Lung (tissue), 12 donors: Measurements from ENCODE around the gene ZFYVE9. TPM values are rescaled to one million over a fixed set of nuclear protein-coding genes. Genes with fewer than 3 reads are reported as not detected.
A peak's percentile ranks its signal among the peaks of the same experiment; 100 is the strongest.

ENCODE experiments used
- ATAC-seq: fragments of 200-7000 bp; cut with Tn5 transposase; one replicate; pipeline ENCODE4 v1.9.1; 2020; ENCODE audit warnings: moderate number of reproducible peaks; ENCODE audit not compliant: insufficient read depth, low FRiP score
- DNase-seq, 3 donors: peaks; one replicate each; pipeline ENCODE4 v3.0.0-alpha.2; 2013 to 2017
- H3K27ac ChIP-seq, 2 donors: one replicate each; pipeline ENCODE4 v1.5.1; 2013; ENCODE audit warnings: mild to moderate bottlenecking in 2 of 2, moderate library complexity in 2 of 2, control low read depth in 1 of 2, inconsistent platforms in 1 of 2, low read depth in 1 of 2, low read length in 1 of 2
- H3K27me3 ChIP-seq, 3 donors: one replicate each; pipeline ENCODE4 v1.5.1; 2013; ENCODE audit warnings: low read length in 2 of 3; ENCODE audit not compliant: control insufficient read depth in 3 of 3, insufficient read depth in 3 of 3
- H3K36me3 ChIP-seq, 4 donors: one replicate each; pipeline ENCODE4 v1.5.1; 2013; ENCODE audit warnings: low read length in 4 of 4, mild to moderate bottlenecking in 1 of 4, moderate library complexity in 1 of 4; ENCODE audit not compliant: control insufficient read depth in 4 of 4, insufficient read depth in 4 of 4
- H3K4me1 ChIP-seq, 5 donors: one replicate each; pipeline ENCODE4 v1.5.1; 2013; ENCODE audit warnings: low read length in 5 of 5, mild to moderate bottlenecking in 2 of 5, moderate library complexity in 1 of 5; ENCODE audit not compliant: control insufficient read depth in 5 of 5, insufficient read depth in 5 of 5
- H3K4me3 ChIP-seq: one replicate; pipeline ENCODE4 v1.5.1; 2013; ENCODE audit warnings: mild to moderate bottlenecking, control low read depth, moderate library complexity
- H3K9ac ChIP-seq, 2 donors: one replicate each; pipeline ENCODE4 v1.5.1; 2013; ENCODE audit warnings: low read length in 2 of 2, control low read depth in 1 of 2; ENCODE audit not compliant: insufficient read depth in 1 of 2
- H3K9me3 ChIP-seq, 4 donors: one replicate each; pipeline ENCODE4 v1.5.1; 2013; ENCODE audit warnings: low read length in 3 of 4, mild to moderate bottlenecking in 1 of 4, moderate library complexity in 1 of 4; ENCODE audit not compliant: control insufficient read depth in 4 of 4, insufficient read depth in 3 of 4
- WGBS, 2 donors: extraction: QIAGEN DNeasy Blood & Tissue Kit; methylation state at CpG; one replicate each; pipeline ENCODE4 v1.1.7; 2013; 5-methylcytosine and 5-hydroxymethylcytosine counted together
- polyA plus RNA-seq, 2 donors: library from polyadenylated mRNA; stranded (reverse); fragments of 200-250 nt; gene quantifications; one replicate each; pipeline ENCODE4 v1.2.1, GENCODE V29; 2013
- total RNA-seq, 2 donors: library from RNA; depleted of rRNA in 1 of 2; stranded (reverse); fragments of >200 nt in 1 of 2; gene quantifications; one replicate each; pipeline ENCODE4 v1.2.1, GENCODE V29; 2014 to 2021
- TF ChIP-seq, protein P1 (sequence below): IDR thresholded peaks from 2 replicates; pipeline ENCODE4 v1.5.1; 2012; ENCODE audit warnings: mild to moderate bottlenecking; ENCODE audit errors: control extremely low read depth, extremely low read depth
- donor health status: control.
- donor health status: control.
- donor health status: Bipolar disorder and iron deficiency.
- donor health status: healthy.
- donor health status: DM: yes; HTN: yes; CAD: no.

ZFYVE9 gene
- total and polyA plus RNA-seq, 4 donors, result 3.3 to 51.5 (median 9.9) TPM

DNA sequence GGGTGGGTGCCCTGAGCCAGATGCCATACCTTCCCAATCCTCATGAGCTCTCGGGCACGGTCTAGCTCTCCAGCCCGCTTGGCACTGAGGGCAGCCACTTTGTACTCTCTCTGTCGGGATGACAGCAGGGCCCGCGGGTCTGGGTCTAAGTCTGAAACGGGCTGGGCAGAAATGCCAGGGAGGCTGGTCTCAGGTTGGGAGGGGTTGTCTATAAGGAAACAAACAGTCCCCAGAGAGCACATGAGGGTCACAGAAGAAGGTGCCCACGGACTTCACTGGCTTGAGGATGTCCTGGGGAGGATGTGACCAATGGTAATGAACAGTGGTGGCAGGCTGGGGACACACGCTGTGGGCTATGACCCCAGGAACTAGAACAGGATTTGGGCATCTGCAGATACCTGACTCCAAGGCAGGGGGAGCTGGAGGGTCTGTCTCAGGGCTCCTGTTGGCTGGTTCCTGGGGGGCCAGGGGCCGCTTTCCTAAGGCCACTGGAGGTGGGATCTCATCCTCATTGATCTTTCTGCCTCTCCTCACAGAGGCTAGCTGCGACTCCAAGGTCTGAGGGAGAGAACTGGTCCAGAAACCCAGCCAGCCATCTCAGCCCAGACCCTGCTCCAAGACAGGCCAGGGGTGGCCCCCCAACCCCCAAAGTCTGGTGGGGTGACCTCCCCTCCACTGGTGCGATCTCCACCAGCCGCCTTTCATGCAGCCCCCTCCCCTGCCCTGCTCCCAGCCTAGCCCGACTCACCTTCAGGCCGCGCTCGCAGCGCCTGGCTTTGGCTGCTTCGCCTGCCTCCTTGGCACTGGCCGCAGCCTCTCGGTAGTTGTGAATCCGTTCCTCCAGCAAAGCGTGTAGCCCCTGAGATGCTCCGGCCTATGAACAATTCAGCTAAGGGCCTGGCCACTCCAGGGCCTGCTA, 218.0 kb downstream of the ZFYVE9 start:
- ATAC-seq, result no peak
- TF ChIP-seq, protein P1, sequence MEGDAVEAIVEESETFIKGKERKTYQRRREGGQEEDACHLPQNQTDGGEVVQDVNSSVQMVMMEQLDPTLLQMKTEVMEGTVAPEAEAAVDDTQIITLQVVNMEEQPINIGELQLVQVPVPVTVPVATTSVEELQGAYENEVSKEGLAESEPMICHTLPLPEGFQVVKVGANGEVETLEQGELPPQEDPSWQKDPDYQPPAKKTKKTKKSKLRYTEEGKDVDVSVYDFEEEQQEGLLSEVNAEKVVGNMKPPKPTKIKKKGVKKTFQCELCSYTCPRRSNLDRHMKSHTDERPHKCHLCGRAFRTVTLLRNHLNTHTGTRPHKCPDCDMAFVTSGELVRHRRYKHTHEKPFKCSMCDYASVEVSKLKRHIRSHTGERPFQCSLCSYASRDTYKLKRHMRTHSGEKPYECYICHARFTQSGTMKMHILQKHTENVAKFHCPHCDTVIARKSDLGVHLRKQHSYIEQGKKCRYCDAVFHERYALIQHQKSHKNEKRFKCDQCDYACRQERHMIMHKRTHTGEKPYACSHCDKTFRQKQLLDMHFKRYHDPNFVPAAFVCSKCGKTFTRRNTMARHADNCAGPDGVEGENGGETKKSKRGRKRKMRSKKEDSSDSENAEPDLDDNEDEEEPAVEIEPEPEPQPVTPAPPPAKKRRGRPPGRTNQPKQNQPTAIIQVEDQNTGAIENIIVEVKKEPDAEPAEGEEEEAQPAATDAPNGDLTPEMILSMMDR, result no peak
- 96 to 98% methylated on average over 24 of the region's 24 CpGs for WGBS, 2 donors
- no peaks in the 10 kb centered on the region for H3K9me3 ChIP-seq
- no peak overlapping the region for H3K9ac ChIP-seq
- H3K36me3 ChIP-seq, result peaks cover 43 to 74% (median 55%) of the 10 kb centered on the region in 4 donors
- H3K27ac ChIP-seq, result no peak overlapping the region
- peaks cover 0 to 6% (median 5%) of the 10 kb centered on the region in 5 donors for H3K4me1 ChIP-seq
- no peak for DNase-seq
- H3K27me3 ChIP-seq, result no peaks in the 10 kb centered on the region
- H3K4me3 ChIP-seq, result no peak overlapping the region

DNA sequence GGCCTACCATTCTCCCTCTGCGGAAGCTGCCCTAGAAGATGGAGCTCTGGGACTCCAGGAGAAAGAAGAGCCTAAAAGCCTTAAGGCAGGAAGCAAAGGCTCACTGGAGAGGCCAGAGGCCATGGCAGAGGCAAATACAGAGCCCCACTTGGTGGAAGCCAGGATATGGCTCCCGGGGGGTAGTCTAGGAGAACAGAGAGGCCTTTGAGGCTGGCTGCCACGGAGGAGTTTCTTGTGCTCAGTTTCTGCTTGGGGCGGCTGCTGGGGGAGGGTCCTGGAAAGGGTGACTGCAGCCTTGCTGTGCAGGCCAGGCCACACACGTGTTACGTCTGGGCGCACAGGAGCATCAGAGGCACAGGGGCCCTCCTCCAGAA, 218.7 kb downstream of the ZFYVE9 start:
- ATAC-seq (no peak), DNase-seq (no peak)
- H3K4me1 ChIP-seq, result peaks cover 0 to 11% (median 5%) of the 10 kb centered on the region in 5 donors
- no peak overlapping the region for H3K4me3 ChIP-seq
- H3K36me3 ChIP-seq, result peaks cover 43 to 68% (median 49%) of the 10 kb centered on the region in 4 donors
- H3K9ac ChIP-seq, result no peak overlapping the region
- H3K27me3 ChIP-seq, result no peaks in the 10 kb centered on the region
- no peak overlapping the region for H3K27ac ChIP-seq
- 97 to 100% methylated on average over 6 to 7 of the region's 7 CpGs for WGBS, 2 donors
- TF ChIP-seq, protein P1, result no peak
- no peaks in the 10 kb centered on the region for H3K9me3 ChIP-seq

DNA sequence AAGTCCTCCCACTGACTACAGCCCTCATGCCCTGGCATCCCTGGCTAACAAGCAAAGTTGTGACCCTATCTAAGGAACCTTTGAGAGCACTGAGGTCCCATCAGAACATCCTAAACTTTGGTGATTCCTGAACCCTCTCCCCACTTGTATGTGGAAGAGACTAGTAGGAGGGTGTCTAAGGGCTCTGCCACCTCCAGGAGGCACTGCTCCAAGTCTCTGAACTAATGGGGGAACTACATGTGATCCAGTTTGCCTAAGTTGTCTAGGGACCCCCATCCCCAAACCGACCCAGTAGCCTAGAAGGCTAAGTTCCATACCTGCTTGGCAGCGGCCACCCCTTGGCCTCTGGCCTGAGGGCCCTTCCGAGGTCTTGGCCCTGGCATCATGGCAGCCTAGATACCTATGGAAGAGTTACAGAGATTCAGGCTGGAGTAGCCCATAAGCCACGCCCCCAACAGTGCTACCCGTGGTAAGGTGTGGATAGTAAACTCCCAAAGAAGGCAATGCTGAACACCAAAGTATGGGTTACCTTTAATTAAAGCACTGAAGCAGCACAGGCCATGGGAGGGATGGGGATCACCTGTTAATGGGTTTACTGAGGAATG, 222.4 kb downstream of the ZFYVE9 start:
- H3K9ac ChIP-seq, result peak overlapping the region in 1 of 2 donors; percentile 81
- no peak for ATAC-seq
- no peak overlapping the region for H3K4me3 ChIP-seq
- no peak for DNase-seq
- H3K9me3 ChIP-seq, result no peaks in the 10 kb centered on the region
- H3K27ac ChIP-seq, result peak overlapping the region in 1 of 2 donors; percentile 26
- H3K36me3 ChIP-seq, result peaks cover 18 to 31% (median 27%) of the 10 kb centered on the region in 4 donors
- H3K4me1 ChIP-seq, result peaks cover 0 to 15% (median 5%) of the 10 kb centered on the region in 5 donors
- WGBS, 2 donors, result 83 to 88% methylated on average over 5 of the region's 5 CpGs
- TF ChIP-seq, protein P1, result no peak
- H3K27me3 ChIP-seq, result peaks cover 0 to 6% (median 0%) of the 10 kb centered on the region in 3 donors
